HG03280 (cell line): ENCODE results near the gene THOC6.
"Not testable (repeated sequence)": the region's sequence is repeated elsewhere in the genome, so short reads cannot be mapped to it uniquely, and the experiment has no call there.

Source experiments
- ATAC-seq: cut with Tn5 transposase; IDR thresholded peaks from one replicate; pipeline ENCODE4 v1.9.1; 2021; ENCODE audit warnings: mild to moderate bottlenecking, moderate library complexity; ENCODE audit not compliant: unreplicated experiment

THOC6 gene

DNA sequence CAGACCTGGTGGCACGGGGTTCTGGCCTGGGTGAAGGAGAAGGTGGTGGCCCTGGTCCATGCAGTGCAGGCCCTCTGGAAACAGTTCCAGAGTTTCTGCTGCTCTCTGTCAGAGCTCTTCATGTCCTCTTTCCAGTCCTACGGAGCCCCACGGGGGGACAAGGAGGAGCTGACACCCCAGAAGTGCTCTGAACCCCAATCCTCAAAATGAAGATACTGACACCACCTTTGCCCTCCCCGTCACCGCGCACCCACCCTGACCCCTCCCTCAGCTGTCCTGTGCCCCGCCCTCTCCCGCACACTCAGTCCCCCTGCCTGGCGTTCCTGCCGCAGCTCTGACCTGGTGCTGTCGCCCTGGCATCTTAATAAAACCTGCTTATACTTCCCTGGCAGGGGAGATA lies 45.3 kb downstream of the THOC6 start:
- not testable (repeated sequence) for ATAC-seq

DNA sequence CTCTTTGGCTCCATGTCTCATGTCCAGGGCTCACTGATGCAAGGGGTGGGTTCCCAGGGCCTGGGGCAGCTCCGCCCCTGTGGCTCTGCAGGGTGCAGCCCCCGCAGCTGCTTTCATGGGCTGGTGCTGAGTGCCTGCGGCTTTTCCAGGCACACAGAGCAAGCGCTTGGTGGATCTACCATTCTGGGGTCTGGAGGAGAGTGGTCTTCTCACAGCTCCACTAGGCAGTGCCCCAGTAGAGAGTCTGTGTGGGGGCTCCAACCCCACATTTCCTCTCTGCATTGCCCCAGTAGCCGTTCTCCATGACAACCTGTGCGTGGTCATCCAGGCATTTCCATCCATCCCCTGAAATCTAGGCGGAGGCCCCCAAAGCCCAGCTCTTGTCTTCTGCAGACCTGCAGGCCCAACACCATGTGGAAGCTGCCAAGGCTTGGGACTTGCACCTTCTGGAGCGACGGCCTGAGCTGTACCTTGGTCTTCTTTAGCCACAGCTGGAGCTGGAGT lies 46.8 kb downstream of the THOC6 start:
- no peak for ATAC-seq

DNA sequence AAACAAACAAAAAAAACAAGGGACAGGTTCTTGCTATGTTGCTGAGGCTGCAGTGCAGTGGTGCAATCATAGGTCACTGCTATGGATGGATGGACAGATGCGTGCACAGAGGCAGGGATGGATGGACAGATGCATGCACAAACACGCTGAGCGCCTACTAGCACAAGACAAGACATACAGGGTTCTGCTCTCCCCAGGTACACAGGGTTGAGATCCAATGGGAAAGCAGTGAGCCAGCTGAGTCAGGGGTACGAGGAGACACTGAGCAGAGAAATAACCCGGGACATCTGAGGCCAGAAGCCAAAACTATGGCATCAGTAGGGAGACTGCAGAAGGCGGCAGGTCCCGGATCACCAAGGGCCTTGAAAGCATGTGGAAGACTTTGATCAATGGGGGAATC lies 47.8 kb downstream of the THOC6 start:
- ATAC-seq: no peak

DNA sequence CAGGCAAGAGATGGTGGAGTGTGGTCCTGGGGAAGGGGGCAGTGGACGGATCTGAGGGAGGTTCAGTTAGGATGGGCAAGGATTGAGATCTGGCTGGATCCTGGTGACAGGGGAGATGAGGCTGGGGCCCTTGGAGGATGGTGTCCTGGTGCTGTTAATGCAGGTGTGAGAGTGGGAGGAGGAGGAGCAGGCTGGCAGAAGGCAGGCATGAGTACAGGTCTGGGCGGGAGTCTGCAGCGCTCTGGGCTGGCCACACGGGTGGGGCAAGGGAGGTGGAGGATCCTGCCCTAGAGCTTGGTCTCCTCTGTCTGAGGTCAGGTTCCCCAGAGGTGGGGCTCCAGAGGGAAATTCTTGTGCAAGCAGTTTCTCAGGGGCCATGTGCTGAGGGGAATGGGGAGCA lies 48.3 kb downstream of the THOC6 start:
- ATAC-seq: not testable (repeated sequence)

DNA sequence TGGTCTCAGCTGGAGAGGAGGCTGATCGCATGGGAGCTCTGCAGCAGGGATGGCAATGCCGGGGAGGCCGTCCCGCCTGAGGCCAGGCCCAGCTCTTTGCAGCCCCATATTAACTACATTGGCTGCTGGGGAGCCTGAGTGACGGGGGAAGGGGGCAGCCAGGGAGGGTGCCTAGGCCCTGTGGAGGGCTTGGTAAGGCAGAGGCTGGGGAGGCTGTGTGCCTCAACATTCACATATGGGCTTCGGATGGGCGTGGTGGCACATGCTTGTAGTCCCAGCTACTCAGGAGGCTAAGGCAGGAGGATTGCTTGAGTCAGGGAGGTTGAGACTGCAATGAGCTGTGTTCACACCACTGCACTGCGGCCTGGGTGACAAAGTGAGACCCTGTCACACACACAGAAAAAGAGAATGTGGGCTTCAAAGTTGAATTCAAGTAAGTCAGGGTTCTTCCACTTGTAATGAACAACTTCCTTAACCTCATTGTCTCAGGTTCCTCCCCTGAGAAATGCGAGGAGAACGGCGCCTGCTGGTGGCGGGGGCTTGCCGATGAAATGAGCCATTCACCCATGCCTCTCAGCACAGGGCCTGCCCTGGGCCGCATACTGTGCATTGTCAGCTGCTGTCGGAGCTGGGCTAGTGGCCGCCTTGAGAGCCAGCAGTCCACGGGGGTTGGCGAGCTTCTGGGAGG lies 48.9 kb downstream of the THOC6 start:
- not testable (repeated sequence) for ATAC-seq

DNA sequence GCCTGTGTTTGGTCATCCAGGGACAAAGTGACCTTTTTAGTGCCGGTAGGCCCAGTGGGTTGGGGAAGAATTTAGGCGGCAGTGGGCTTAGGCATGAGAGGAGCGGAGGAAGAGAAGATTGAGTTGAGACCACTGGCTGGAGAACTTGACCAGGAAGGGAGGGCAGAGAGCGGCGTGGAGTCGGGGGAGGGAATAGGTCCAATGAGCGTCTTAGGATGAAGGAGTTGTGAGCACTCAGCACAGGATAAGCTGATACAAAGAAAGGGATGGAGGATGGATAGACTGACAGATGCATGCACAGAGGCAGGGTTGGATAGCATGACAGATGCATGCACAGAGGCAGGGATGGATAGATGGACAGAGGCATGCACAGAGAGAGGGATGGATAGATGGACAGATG lies 49.6 kb downstream of the THOC6 start:
- ATAC-seq: no peak

DNA sequence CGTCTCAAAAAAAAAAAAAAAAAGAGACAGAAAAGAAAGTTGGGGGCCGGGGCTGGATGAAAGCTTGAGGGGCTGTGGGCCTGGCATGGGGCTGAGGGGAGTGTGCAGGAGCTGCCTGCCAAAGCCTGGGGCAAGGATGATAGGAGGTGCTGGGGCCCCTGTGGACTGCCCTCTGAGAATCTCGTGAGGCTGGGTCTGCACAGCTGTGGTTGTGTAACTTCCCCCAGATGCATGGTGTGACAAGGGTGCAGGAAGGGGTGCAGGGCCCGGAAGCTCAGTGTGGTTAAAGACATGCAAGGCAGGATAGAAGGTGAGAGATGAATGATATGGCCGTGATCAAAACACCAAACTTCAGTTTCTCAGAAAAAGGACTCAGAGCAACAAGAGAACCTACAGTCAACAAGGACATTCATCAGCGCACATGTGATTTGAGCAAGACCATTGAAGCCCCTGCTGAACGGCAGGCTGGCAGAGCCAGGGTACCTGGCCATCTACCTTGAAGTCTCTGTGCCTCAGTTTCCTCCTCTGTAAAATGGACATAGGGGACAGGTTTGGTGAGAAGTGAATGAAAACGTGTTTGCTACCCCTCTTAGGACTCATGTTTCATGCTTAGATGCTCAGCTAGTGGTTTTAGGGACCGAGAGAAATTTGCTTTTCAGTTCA lies 51.2 kb downstream of the THOC6 start:
- ATAC-seq: no peak

DNA sequence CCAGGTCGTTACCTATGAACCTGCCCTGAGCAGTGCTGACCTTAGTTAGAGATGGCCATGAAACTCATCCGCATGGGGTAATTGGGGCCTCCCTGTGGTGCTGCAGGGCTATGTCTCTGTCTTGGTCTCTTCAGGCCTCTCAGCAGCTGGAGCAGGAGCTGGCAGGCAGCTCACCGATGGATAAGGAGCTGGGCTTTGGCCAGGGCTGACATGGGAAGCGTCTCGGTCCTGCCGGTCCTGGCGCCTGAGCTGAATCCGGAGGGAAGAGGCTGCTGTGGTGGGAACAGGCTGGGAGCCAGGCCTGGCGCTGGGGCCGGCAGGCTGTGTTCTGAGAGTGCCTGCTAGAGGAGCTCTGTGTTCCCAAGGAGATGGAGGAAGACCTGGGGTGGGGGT lies 51.7 kb downstream of the THOC6 start:
- no peak for ATAC-seq

DNA sequence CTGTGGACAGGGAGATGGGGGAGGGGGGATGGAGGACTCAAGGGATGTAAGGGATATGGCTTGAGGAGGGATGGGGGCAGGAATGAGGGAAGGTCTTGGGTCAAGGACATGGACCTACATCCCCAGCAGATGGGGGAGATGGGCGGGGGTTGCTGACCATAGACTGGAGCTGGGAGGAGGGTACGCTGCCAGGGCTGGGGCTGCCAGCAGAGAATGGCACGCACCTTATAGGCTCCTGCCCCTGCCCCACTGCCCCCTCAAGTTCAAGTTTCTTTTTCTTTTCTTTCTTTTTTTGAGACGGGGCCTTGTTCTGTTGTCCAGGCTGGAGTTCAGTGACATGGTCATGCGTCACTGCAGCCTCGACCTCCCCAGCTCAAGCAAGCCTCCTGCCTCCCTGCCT lies 52.1 kb downstream of the THOC6 start:
- not testable (repeated sequence) for ATAC-seq

DNA sequence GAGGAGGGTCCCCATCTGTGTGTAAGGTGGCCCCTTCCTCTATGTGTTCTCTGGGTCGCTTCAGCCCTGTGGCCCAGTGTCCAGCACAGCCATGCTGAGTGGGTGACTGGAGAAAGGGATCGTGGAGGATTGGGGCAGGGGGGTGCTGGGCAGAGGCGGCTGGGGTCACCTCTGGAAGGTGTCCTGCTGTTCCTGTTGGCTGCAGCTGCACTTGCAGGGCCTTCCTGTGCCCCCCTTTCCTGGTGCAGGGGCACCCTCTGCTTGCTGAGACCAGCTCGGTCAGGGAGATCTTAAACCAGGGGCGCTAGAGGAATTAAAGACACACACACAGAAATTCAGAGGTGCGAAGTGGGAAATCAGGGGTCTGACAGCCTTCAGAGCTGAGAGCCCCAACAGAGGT lies 52.7 kb downstream of the THOC6 start:
- ATAC-seq: no peak
